CD14-positive monocyte (primary cell): ENCODE data around the gene CEP19. TPM values are rescaled to one million over a fixed set of nuclear protein-coding genes. Genes with fewer than 3 reads are reported as not detected.
A peak's percentile ranks its signal among the peaks of the same experiment; 100 is the strongest.

Experiments used
- DNase-seq, 3 donors: peaks; one replicate each; pipeline ENCODE4 v3.0.0-alpha.2; 2011 to 2022
- H2AFZ ChIP-seq: 2 replicates; pipeline ENCODE4 v1.6.0; 2012; ENCODE audit warnings: mild to moderate bottlenecking, low read depth, low read length, inconsistent platforms; ENCODE audit not compliant: insufficient read depth, poor library complexity, severe bottlenecking
- H3K27ac ChIP-seq, 2 donors: 1 replicate in 1 of 2; 2 replicates in 1 of 2; pipeline ENCODE4 v1.5.1; 2012 to 2013; ENCODE audit warnings: low read length in 2 of 2, control low read depth in 1 of 2, inconsistent platforms in 1 of 2, low read depth in 1 of 2, mild to moderate bottlenecking in 1 of 2
- H3K27me3 ChIP-seq, 2 donors: one replicate each; pipeline versions ENCODE4 v1.6.0 to v1.6.1; 2011 to 2013; ENCODE audit warnings: low read length in 2 of 2; ENCODE audit not compliant: control insufficient read depth in 2 of 2, insufficient read depth in 2 of 2
- H3K36me3 ChIP-seq, 2 donors: replicated peaks in 1 of 2; 1 replicate in 1 of 2; 2 replicates in 1 of 2; pipeline versions ENCODE4 v1.5.1 to v1.6.1; 2012 to 2013; ENCODE audit warnings: low read length in 2 of 2, control low read depth in 1 of 2, inconsistent platforms in 1 of 2, mild to moderate bottlenecking in 1 of 2; ENCODE audit not compliant: insufficient read depth in 2 of 2, control insufficient read depth in 1 of 2
- H3K4me1 ChIP-seq, 2 donors: 1 replicate in 1 of 2; 2 replicates in 1 of 2; pipeline versions ENCODE4 v1.5.1 to v1.6.1; 2012 to 2013; ENCODE audit warnings: low read length in 2 of 2, control low read depth in 1 of 2, inconsistent platforms in 1 of 2, mild to moderate bottlenecking in 1 of 2, moderate library complexity in 1 of 2; ENCODE audit not compliant: insufficient read depth in 2 of 2, control insufficient read depth in 1 of 2
- H3K4me2 ChIP-seq: replicated peaks from 2 replicates; pipeline ENCODE3; 2012; ENCODE audit warnings: low read length, moderate library complexity, mild to moderate bottlenecking; ENCODE audit not compliant: poor library complexity, severe bottlenecking; ENCODE audit errors: extremely low read depth
- H3K4me3 ChIP-seq, 3 experiments: fragments of 200-600 bp in 1 of 3; sonication (generic) in 1 of 3; replicated peaks in 1 of 3; 1 replicate in 2 of 3; 2 replicates in 1 of 3; pipeline ENCODE4 v1.5.1; 2011 to 2013; ENCODE audit warnings: low read length in 3 of 3, mild to moderate bottlenecking in 3 of 3, control low read depth in 2 of 3, low read depth in 2 of 3, inconsistent platforms in 1 of 3, moderate library complexity in 1 of 3
- H3K79me2 ChIP-seq: 2 replicates; pipeline ENCODE4 v1.6.0; 2012; ENCODE audit warnings: mild to moderate bottlenecking, control low read depth, inconsistent platforms, low read length, moderate library complexity; ENCODE audit not compliant: insufficient read depth
- H3K9ac ChIP-seq: 2 replicates; pipeline ENCODE4 v1.6.0; 2017; ENCODE audit warnings: low read length, mild to moderate bottlenecking; ENCODE audit not compliant: insufficient read depth, poor library complexity, severe bottlenecking
- H3K9me3 ChIP-seq, 2 donors: replicated peaks in 1 of 2; 1 replicate in 1 of 2; 2 replicates in 1 of 2; pipeline versions ENCODE4 v1.5.1 to v1.6.1; 2012 to 2013; ENCODE audit warnings: low read length in 2 of 2, control low read depth in 1 of 2; ENCODE audit not compliant: control insufficient read depth in 1 of 2, insufficient read depth in 1 of 2
- H4K20me1 ChIP-seq: 2 replicates; pipeline ENCODE4 v1.6.0; 2012; ENCODE audit warnings: mild to moderate bottlenecking, low read length, control low read depth, moderate library complexity; ENCODE audit not compliant: insufficient read depth
- H3K27ac Mint-ChIP-seq, 7 donors: one replicate each; pipeline ENCODE4 v1.8.0; 2020; ENCODE audit warnings: mild to moderate bottlenecking in 7 of 7, mixed read lengths in 7 of 7, moderate library complexity in 6 of 7, inconsistent platforms in 2 of 7
- H3K27me3 Mint-ChIP-seq, 3 donors: one replicate each; pipeline ENCODE4 v1.8.0; 2021 to 2022; ENCODE audit warnings: low read depth in 3 of 3, mild to moderate bottlenecking in 3 of 3, mixed read lengths in 3 of 3, moderate library complexity in 3 of 3, inconsistent platforms in 1 of 3
- H3K36me3 Mint-ChIP-seq, 2 donors: one replicate each; pipeline ENCODE4 v1.8.0; 2020; ENCODE audit warnings: mixed read lengths in 2 of 2, inconsistent platforms in 1 of 2, mild to moderate bottlenecking in 1 of 2
- H3K4me1 Mint-ChIP-seq: one replicate; pipeline ENCODE4 v1.8.0; 2020; ENCODE audit warnings: mild to moderate bottlenecking, mixed read lengths
- H3K4me3 Mint-ChIP-seq, 2 donors: one replicate each; pipeline ENCODE4 v1.8.0; 2020; ENCODE audit warnings: mild to moderate bottlenecking in 2 of 2, mixed read lengths in 2 of 2, moderate library complexity in 1 of 2
- H3K9me3 Mint-ChIP-seq, 7 donors: one replicate each; pipeline ENCODE4 v1.8.0; 2020 to 2022; ENCODE audit warnings: mixed read lengths in 7 of 7, mild to moderate bottlenecking in 6 of 7, moderate library complexity in 6 of 7, inconsistent platforms in 2 of 7
- WGBS: methylation state at CpG from one replicate; pipeline ENCODE4 v1.1.5; 2013; ENCODE audit warnings: missing lambda C conversion rate; ENCODE audit not compliant: insufficient coverage; 5-methylcytosine and 5-hydroxymethylcytosine counted together
- intact Hi-C, 2 donors: fragments of 100-400 bp; cut with micrococcal nuclease; formaldehyde crosslinking; loops; one replicate each; pipeline versions ENCODE4 v1.15.0 to v1.15.1; 2023
- polyA plus RNA-seq, 3 donors: library from polyadenylated mRNA; depleted of rRNA in 1 of 3; unstranded in 2 of 3; stranded (reverse) in 1 of 3; fragments of 300-500 nt in 2 of 3; fragments of >200 nt in 1 of 3; fragmentation: Illumina TruSeq in 2 of 3; gene quantifications; 1 replicate in 2 of 3; 2 replicates in 1 of 3; pipeline ENCODE4 v1.2.3, GENCODE V29; 2012 to 2021
- TF ChIP-seq, protein P1 (sequence below): fragments of 200-600 bp; IDR thresholded peaks from one replicate; pipeline ENCODE4 v1.8.0; 2022; ENCODE audit warnings: antibody characterized with exemption, mild to moderate bottlenecking

CEP19 gene
- polyA plus RNA-seq, 3 donors, result 1.7 to 3.2 (median 2.7) TPM

DNA sequence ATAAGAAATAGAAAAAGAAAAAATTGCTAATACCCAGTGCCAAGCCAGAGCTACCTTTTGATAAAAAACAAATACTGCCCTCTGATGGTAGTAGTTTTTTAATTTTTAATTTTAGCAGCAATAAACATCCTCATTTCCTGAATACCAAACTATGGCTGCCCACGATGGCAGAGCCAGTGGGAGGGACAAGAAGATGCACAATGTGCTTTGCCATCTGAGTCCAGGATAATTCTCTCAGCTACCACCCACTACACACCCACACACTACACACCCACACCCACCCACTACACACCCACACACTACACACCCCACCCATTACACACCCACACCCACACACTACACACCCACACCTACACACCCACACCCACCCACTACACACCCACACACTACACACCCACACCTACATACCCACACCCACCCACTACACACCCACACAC is 17.8 kb downstream of the CEP19 start:
- peaks cover 50 to 51% of the 10 kb centered on the region in 2 donors for H3K4me1 ChIP-seq
- Mint-ChIP-seq H3K4me3 (no peak overlapping the region), H3K36me3 (peaks cover 5 to 45% of the 10 kb centered on the region in 2 donors), H3K4me1 (peaks cover 52% of the 10 kb centered on the region), H3K9me3 (peaks cover 0 to 4% (median 1%) of the 10 kb centered on the region in 7 donors), H3K27ac (peak overlapping the region in 5 of 7 donors; percentile 54 to 94 (median 75)), H3K27me3 (peaks cover 0 to 2% (median 0%) of the 10 kb centered on the region in 3 donors)
- no peak overlapping the region for H3K9ac ChIP-seq
- no peak overlapping the region for H3K4me2 ChIP-seq
- H3K9me3 ChIP-seq, result no peaks in the 10 kb centered on the region
- TF ChIP-seq, protein P1, sequence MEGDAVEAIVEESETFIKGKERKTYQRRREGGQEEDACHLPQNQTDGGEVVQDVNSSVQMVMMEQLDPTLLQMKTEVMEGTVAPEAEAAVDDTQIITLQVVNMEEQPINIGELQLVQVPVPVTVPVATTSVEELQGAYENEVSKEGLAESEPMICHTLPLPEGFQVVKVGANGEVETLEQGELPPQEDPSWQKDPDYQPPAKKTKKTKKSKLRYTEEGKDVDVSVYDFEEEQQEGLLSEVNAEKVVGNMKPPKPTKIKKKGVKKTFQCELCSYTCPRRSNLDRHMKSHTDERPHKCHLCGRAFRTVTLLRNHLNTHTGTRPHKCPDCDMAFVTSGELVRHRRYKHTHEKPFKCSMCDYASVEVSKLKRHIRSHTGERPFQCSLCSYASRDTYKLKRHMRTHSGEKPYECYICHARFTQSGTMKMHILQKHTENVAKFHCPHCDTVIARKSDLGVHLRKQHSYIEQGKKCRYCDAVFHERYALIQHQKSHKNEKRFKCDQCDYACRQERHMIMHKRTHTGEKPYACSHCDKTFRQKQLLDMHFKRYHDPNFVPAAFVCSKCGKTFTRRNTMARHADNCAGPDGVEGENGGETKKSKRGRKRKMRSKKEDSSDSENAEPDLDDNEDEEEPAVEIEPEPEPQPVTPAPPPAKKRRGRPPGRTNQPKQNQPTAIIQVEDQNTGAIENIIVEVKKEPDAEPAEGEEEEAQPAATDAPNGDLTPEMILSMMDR, result peak; percentile 31
- H3K36me3 ChIP-seq, result peaks cover 0 to 7% of the 10 kb centered on the region in 2 donors
- H2AFZ ChIP-seq, result no peak overlapping the region
- H3K79me2 ChIP-seq, result peaks cover 75% of the 10 kb centered on the region
- DNase-seq, result peak; percentile 15 to 32 (median 16)
- no peak overlapping the region for H3K4me3 ChIP-seq
- no CpG with 5 or more reads among the region's 1 CpG for WGBS
- intact Hi-C loops, result loop anchor here in 1 of 2 donors (5.0 to 10.0 kb wide), 2 partner anchors 167 to 439 kb away; no protein-coding TSS in a partner anchor
- H4K20me1 ChIP-seq, result peaks cover 6% of the 10 kb centered on the region
- no peaks in the 10 kb centered on the region for H3K27me3 ChIP-seq
- peak overlapping the region; percentile 52 to 71 for H3K27ac ChIP-seq

DNA sequence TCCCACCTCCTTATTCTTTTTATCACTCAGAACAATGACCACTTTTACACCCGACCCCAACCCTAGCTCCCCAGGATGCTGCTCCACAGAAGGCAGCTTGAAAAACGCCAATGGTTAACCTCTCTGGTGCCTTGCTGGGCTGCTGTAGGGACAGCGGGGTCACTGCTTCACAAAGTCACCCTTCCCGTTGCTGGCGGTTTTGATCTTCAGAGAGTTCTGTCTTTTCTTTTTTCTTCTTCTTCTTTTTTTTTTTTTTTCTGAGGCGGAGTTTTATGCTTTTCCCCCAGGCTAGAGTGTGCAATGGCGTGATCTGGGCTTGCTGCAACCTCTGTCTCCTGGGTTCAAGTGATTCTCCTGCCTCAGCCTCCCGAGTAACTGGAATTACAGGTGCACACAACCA is 20.7 kb downstream of the CEP19 start:
- 22% methylated on average over 2 of the region's 8 CpGs for WGBS
- H3K4me1 Mint-ChIP-seq, result peaks cover 72% of the 10 kb centered on the region
- H3K4me3 Mint-ChIP-seq, result peak overlapping the region; percentile 92
- TF ChIP-seq, protein P1, result no peak
- Histone ChIP-seq H3K27ac (peak overlapping the region; percentile 89 to 98), H3K79me2 (peaks cover 74% of the 10 kb centered on the region), H2AFZ (no peak overlapping the region), H3K4me2 (peak overlapping the region; percentile 89), H3K4me3 (peak overlapping the region; percentile 73 to 89 (median 80)), H3K9ac (peak overlapping the region; percentile 72), H4K20me1 (no peaks in the 10 kb centered on the region), H3K4me1 (peaks cover 76 to 77% of the 10 kb centered on the region in 2 donors), H3K9me3 (no peaks in the 10 kb centered on the region), H3K27me3 (no peaks in the 10 kb centered on the region), H3K36me3 (no peaks in the 10 kb centered on the region)
- intact Hi-C loops, result loop anchor here in 1 of 2 donors (5.0 to 10.0 kb wide), 2 partner anchors 164 to 437 kb away; no protein-coding TSS in a partner anchor
- peak in 2 of 3 donors; percentile 33 to 46 for DNase-seq
- peaks cover 0 to 4% (median 0%) of the 10 kb centered on the region in 7 donors for H3K9me3 Mint-ChIP-seq
- H3K36me3 Mint-ChIP-seq, result peaks cover 2 to 35% of the 10 kb centered on the region in 2 donors
- peak overlapping the region; percentile 94 to 100 (median 97) for H3K27ac Mint-ChIP-seq
- peaks cover 0 to 2% (median 0%) of the 10 kb centered on the region in 3 donors for H3K27me3 Mint-ChIP-seq
